Endothelial cell of umbilical vein (primary cell): ENCODE measurements around the gene PHB1. TPM values are rescaled to one million over a fixed set of nuclear protein-coding genes. Genes with fewer than 3 reads are reported as not detected.

ENCODE experiments used
- BruUV-seq: library from RNA; stranded (reverse); fragments of 400-500 nt; replicated peaks from 2 replicates; lab custom pipeline; 2021; lab: Mats Ljungman, UMichigan
- CTCF ChIA-PET: fragments of 300-600, 350-600 bp; sonication (Branson Sonifier 250); formaldehyde crosslinking; loops from one replicate; lab custom pipeline; 2021; ENCODE audit warnings: antibody characterized with exemption, inconsistent platforms; lab: Charles Lee
- POLR2A ChIA-PET: fragments of 300-600, 350-600 bp; sonication (Branson Sonifier 250); formaldehyde crosslinking; loops from one replicate; lab custom pipeline; 2021; ENCODE audit warnings: antibody characterized with exemption, inconsistent platforms; lab: Charles Lee
- DNase-seq: peaks from one replicate; pipeline ENCODE4 v3.0.0-alpha.2; 2011; ENCODE audit warnings: low read depth, low spot score
- FAIRE-seq: peaks from 2 replicates; lab custom pipeline; 2011; peaks lifted over from hg19 to GRCh38; lab: Jason Lieb, UNC
- H2AFZ ChIP-seq: 2 replicates; pipeline ENCODE4 v1.6.0; 2012; ENCODE audit warnings: low read depth, low read length, control low read depth, inconsistent platforms
- H3K27ac ChIP-seq: 2 replicates; pipeline ENCODE4 v1.5.1; 2011; ENCODE audit warnings: low read depth, mild to moderate bottlenecking, control low read depth, low read length, moderate library complexity; ENCODE audit not compliant: insufficient read depth
- H3K27me3 ChIP-seq, 2 experiments: 2 replicates each; pipeline versions ENCODE4 v1.6.0 to v1.6.1; 2011; ENCODE audit warnings: low read length in 2 of 2, mixed read lengths in 1 of 2; ENCODE audit not compliant: control insufficient read depth in 2 of 2, insufficient read depth in 2 of 2
- H3K36me3 ChIP-seq, 2 experiments: 2 replicates in 1 of 2; 3 replicates in 1 of 2; pipeline ENCODE4 v1.5.1; 2011; ENCODE audit warnings: low read length in 2 of 2, mild to moderate bottlenecking in 1 of 2, moderate library complexity in 1 of 2; ENCODE audit not compliant: control insufficient read depth in 2 of 2, insufficient read depth in 2 of 2; ENCODE audit errors: extremely low read depth in 1 of 2
- H3K4me1 ChIP-seq: 3 replicates; pipeline ENCODE4 v1.5.1; 2011; ENCODE audit warnings: mild to moderate bottlenecking, low read length; ENCODE audit not compliant: control insufficient read depth, insufficient read depth; ENCODE audit errors: extremely low read depth
- H3K4me2 ChIP-seq: 2 replicates; pipeline ENCODE4 v1.6.1; 2011; ENCODE audit warnings: low read length, control low read depth, mixed read lengths; ENCODE audit not compliant: insufficient read depth
- H3K4me3 ChIP-seq, 3 experiments: fragments of 200-600 bp in 1 of 3; sonication (generic), shearing (Covaris generic) in 1 of 3; replicated peaks in 1 of 3; 2 replicates each; pipeline ENCODE4 v1.5.1; 2011 to 2016; ENCODE audit warnings: control low read depth in 3 of 3, low read length in 3 of 3, mild to moderate bottlenecking in 2 of 3, inconsistent platforms in 1 of 3, low read depth in 1 of 3, moderate library complexity in 1 of 3; ENCODE audit not compliant: insufficient read depth in 1 of 3
- H3K79me2 ChIP-seq: 2 replicates; pipeline ENCODE4 v1.6.0; 2012; ENCODE audit warnings: low read length, inconsistent platforms; ENCODE audit not compliant: control insufficient read depth, insufficient read depth
- H3K9ac ChIP-seq: replicated peaks from 2 replicates; pipeline ENCODE3; 2011; ENCODE audit warnings: low read length, control low read depth; ENCODE audit not compliant: insufficient read depth; ENCODE audit errors: extremely low read depth
- H3K9me1 ChIP-seq: replicated peaks from 3 replicates; pipeline ENCODE4 v1.6.0; 2011; ENCODE audit warnings: mild to moderate bottlenecking, low read length; ENCODE audit not compliant: control insufficient read depth, insufficient read depth; ENCODE audit errors: extremely low read depth
- H3K9me3 ChIP-seq: replicated peaks from 2 replicates; pipeline ENCODE4 v1.5.1; 2012; ENCODE audit warnings: low read length, inconsistent platforms; ENCODE audit not compliant: control insufficient read depth, insufficient read depth
- H4K20me1 ChIP-seq: replicated peaks from 2 replicates; pipeline ENCODE3; 2011; ENCODE audit warnings: mild to moderate bottlenecking, low read length; ENCODE audit not compliant: control insufficient read depth, insufficient read depth; ENCODE audit errors: extremely low read depth
- CTCF ChIP-seq, 2 donors: IDR thresholded peaks; 1 replicate in 1 of 2; 2 replicates in 1 of 2; pipeline ENCODE4 v1.5.1; 2011; ENCODE audit warnings: low read length in 2 of 2, mild to moderate bottlenecking in 2 of 2, moderate library complexity in 2 of 2, control low read depth in 1 of 2, inconsistent platforms in 1 of 2, low read depth in 1 of 2; ENCODE audit not compliant: insufficient read depth in 1 of 2; ENCODE audit errors: extremely low read depth in 1 of 2
- EZH2 ChIP-seq: IDR thresholded peaks from 2 replicates; pipeline ENCODE4 v1.6.1; 2012; ENCODE audit warnings: borderline replicate concordance, low read depth, mild to moderate bottlenecking, moderate library complexity, low read length, inconsistent platforms; ENCODE audit not compliant: severe bottlenecking
- FOS ChIP-seq: IDR thresholded peaks from 2 replicates; pipeline ENCODE4 v1.6.1; 2011; ENCODE audit warnings: mild to moderate bottlenecking, low read length, moderate library complexity, borderline replicate concordance; ENCODE audit not compliant: insufficient read depth
- GATA2 ChIP-seq: IDR thresholded peaks from 2 replicates; pipeline ENCODE4 v1.7.0; 2011; ENCODE audit warnings: low read depth, mild to moderate bottlenecking, moderate library complexity, mixed read lengths, low read length; ENCODE audit not compliant: insufficient read length, insufficient read depth
- JUN ChIP-seq: IDR thresholded peaks from 2 replicates; pipeline ENCODE4 v1.6.1; 2011; ENCODE audit warnings: borderline replicate concordance, low read depth; ENCODE audit not compliant: insufficient read length, insufficient read depth
- MAX ChIP-seq: IDR thresholded peaks from 2 replicates; pipeline ENCODE4 v1.6.1; 2011; ENCODE audit not compliant: insufficient read depth, insufficient read length
- MYC ChIP-seq: IDR thresholded peaks from one replicate; pipeline ENCODE4 v1.6.1; 2011; ENCODE audit warnings: mild to moderate bottlenecking, low read depth, low read length
- POLR2A ChIP-seq: IDR thresholded peaks from 2 replicates; pipeline ENCODE4 v1.6.1; 2012; ENCODE audit warnings: low read depth, mild to moderate bottlenecking, control low read depth, low read length
- POLR2AphosphoS5 ChIP-seq: IDR thresholded peaks from 2 replicates; pipeline ENCODE4 v1.6.1; 2012; ENCODE audit warnings: low read depth, mild to moderate bottlenecking, control low read depth, low read length, moderate library complexity; ENCODE audit not compliant: insufficient read depth
- dilution Hi-C: fragments of 300-500 bp; cut with MboI; formaldehyde crosslinking; loops from one replicate; pipeline ENCODE4 v1.15.0; 2019; ENCODE audit warnings: low sequenced_read_pairs; ENCODE audit not compliant: extremely low pct_ligation_motif_present
- intact Hi-C: fragments of 100-400 bp; cut with micrococcal nuclease; formaldehyde crosslinking; loops from one replicate; pipeline ENCODE4 v1.10.0; 2022
- polyA plus RNA-seq, 4 experiments: library from polyadenylated mRNA; depleted of rRNA in 3 of 4; stranded (reverse) in 3 of 4; unstranded in 1 of 4; fragments of >200 nt; gene quantifications; 2 replicates each; pipeline versions ENCODE4 v1.2.1 to v1.2.3, GENCODE V29; 2011 to 2012; ENCODE audit warnings: missing spikeins in 1 of 4
- total RNA-seq: library from RNA; stranded (reverse); gene quantifications from 2 replicates; pipeline ENCODE4 v1.2.3, GENCODE V29; 2021

PHB1 gene
- total and polyA plus RNA-seq, 2 donors (not counting 3 experiments of a cell fraction or from before 2014, with no cell fraction given) = 222 to 287 TPM

GRCh38 chr17:49373115-49373514 lies 41.6 kb downstream of the PHB1 start:
- no peak overlapping the region for H3K4me2 ChIP-seq
- H3K79me2 ChIP-seq = no peaks in the 10 kb centered on the region
- dilution Hi-C loops = no loop called here
- no peak overlapping the region for H3K27ac ChIP-seq
- BruUV-seq = no TSS peak
- H3K4me1 ChIP-seq = no peaks in the 10 kb centered on the region
- no peak overlapping the region for H3K9ac ChIP-seq
- no peak overlapping the region for H3K4me3 ChIP-seq
- ChIA-PET POLR2A (no interaction called here), CTCF (no interaction called here)
- intact Hi-C loops = no loop called here
- no peaks in the 10 kb centered on the region for H3K9me1 ChIP-seq
- no peaks in the 10 kb centered on the region for H3K9me3 ChIP-seq
- H4K20me1 ChIP-seq = no peaks in the 10 kb centered on the region
- TF ChIP-seq CTCF (IDR thresholded peaks at IDR 0.05; ENCODE audit: extremely low read depth in 1 of 2, insufficient read depth in 1 of 2, low read depth in 1 of 2, low read length in 2 of 2) (no peak), GATA2 (no peak), POLR2A (no peak), JUN (no peak), MAX (no peak), POLR2AphosphoS5 (no peak), MYC (no peak), FOS (no peak), EZH2 (no peak)
- H3K36me3 ChIP-seq = no peaks in the 10 kb centered on the region
- FAIRE-seq (peak; percentile 18), DNase-seq (no peak)
- no peaks in the 10 kb centered on the region for H3K27me3 ChIP-seq
- H2AFZ ChIP-seq = no peak overlapping the region
